Neural crest cell (in vitro differentiated cells): ENCODE data around the gene GLB1L. TPM values are rescaled to one million over a fixed set of nuclear protein-coding genes. Genes with fewer than 3 reads are reported as not detected.

Source experiments
- DNase-seq: peaks from one replicate; pipeline ENCODE4 v3.0.0; 2021; ENCODE audit warnings: low read depth, mixed read lengths, low spot score
- H3K27ac Mint-ChIP-seq: one replicate; pipeline ENCODE4 v1.8.0; 2021; ENCODE audit warnings: mild to moderate bottlenecking, mixed read lengths; ENCODE audit not compliant: unreplicated experiment
- H3K27me3 Mint-ChIP-seq: 2 replicates; pipeline ENCODE4 v1.8.0; 2021; ENCODE audit warnings: low read depth, mild to moderate bottlenecking, mixed read lengths
- H3K36me3 Mint-ChIP-seq: 2 replicates; pipeline ENCODE4 v1.8.0; 2021; ENCODE audit warnings: low read depth, mild to moderate bottlenecking, mixed read lengths
- H3K4me1 Mint-ChIP-seq: 2 replicates; pipeline ENCODE4 v1.8.0; 2021; ENCODE audit warnings: mixed read lengths
- H3K4me3 Mint-ChIP-seq: one replicate; pipeline ENCODE4 v1.8.0; 2021; ENCODE audit warnings: mild to moderate bottlenecking, mixed read lengths
- H3K9me3 Mint-ChIP-seq: 2 replicates; pipeline ENCODE4 v1.8.0; 2021; ENCODE audit warnings: mixed read lengths
- total RNA-seq: library from RNA; stranded (reverse); gene quantifications from 2 replicates; pipeline ENCODE4 v1.2.1, GENCODE V29; 2021
- TF ChIP-seq, protein P1 (sequence below): fragments of 200-600 bp; sonication (generic); conservative IDR thresholded peaks from 2 replicates; pipeline ENCODE4 v1.5.0; 2021; ENCODE audit warnings: antibody characterized with exemption, mild to moderate bottlenecking

GLB1L gene
- total RNA-seq, 1 donor from 2014 or later, result 11.2 TPM

DNA sequence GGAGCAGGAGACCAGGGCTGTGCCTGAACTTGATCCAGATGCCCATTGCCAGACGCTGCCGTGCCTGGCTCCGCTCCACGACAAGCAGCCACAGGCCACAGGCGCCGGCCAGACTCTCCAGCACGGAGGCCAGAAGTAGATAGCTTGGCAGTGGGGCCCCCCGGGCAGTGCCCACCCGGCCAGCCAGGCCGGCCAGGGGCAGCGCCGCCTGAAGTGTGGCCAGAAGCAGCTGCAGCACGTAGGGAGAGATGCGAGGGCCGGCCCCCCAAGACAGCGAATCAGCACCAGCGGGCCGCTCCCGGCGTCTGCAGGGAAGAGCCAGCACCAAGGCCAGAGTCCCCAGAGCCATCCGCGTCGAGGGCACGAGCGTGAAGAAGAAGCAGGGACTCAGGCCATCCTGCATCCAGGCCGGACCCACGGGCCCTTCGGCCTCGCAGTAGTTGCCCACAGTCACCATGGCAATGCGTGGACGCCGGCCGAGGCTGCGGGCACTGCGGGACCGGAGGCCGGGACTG is 27.0 kb downstream of the GLB1L start:
- Mint-ChIP-seq H3K9me3 (no peaks in the 10 kb centered on the region), H3K27ac (peak overlapping the region; percentile 97), H3K36me3 (peaks cover 2% of the 10 kb centered on the region), H3K4me3 (peak overlapping the region; percentile 97), H3K27me3 (no peaks in the 10 kb centered on the region), H3K4me1 (peaks cover 19% of the 10 kb centered on the region)
- no peak for DNase-seq
- TF ChIP-seq, protein P1, sequence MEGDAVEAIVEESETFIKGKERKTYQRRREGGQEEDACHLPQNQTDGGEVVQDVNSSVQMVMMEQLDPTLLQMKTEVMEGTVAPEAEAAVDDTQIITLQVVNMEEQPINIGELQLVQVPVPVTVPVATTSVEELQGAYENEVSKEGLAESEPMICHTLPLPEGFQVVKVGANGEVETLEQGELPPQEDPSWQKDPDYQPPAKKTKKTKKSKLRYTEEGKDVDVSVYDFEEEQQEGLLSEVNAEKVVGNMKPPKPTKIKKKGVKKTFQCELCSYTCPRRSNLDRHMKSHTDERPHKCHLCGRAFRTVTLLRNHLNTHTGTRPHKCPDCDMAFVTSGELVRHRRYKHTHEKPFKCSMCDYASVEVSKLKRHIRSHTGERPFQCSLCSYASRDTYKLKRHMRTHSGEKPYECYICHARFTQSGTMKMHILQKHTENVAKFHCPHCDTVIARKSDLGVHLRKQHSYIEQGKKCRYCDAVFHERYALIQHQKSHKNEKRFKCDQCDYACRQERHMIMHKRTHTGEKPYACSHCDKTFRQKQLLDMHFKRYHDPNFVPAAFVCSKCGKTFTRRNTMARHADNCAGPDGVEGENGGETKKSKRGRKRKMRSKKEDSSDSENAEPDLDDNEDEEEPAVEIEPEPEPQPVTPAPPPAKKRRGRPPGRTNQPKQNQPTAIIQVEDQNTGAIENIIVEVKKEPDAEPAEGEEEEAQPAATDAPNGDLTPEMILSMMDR, result no peak

DNA sequence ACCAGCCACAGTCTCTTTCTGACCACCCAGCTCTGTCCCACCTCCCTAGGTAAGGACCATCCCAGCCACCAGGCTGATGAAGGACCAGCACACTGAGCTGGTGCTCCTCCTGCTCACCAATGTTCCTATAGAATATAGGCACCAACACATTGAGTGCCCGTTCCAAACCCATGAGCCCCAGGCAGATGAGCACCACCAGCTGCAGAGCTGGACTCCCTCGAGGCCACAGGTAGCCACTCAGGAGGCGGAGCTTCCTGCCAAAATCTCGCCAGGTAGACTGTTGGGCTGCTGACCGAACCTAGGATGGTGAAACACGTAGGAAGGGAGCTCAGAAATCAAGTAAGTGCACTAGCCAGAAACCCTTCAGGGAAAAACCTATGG is 28.7 kb downstream of the GLB1L start:
- TF ChIP-seq, protein P1, result no peak
- no peak for DNase-seq
- Mint-ChIP-seq H3K4me1 (peaks cover 19% of the 10 kb centered on the region), H3K9me3 (no peaks in the 10 kb centered on the region), H3K4me3 (peak overlapping the region; percentile 56), H3K27ac (no peak overlapping the region), H3K36me3 (peaks cover 2% of the 10 kb centered on the region), H3K27me3 (no peaks in the 10 kb centered on the region)

DNA sequence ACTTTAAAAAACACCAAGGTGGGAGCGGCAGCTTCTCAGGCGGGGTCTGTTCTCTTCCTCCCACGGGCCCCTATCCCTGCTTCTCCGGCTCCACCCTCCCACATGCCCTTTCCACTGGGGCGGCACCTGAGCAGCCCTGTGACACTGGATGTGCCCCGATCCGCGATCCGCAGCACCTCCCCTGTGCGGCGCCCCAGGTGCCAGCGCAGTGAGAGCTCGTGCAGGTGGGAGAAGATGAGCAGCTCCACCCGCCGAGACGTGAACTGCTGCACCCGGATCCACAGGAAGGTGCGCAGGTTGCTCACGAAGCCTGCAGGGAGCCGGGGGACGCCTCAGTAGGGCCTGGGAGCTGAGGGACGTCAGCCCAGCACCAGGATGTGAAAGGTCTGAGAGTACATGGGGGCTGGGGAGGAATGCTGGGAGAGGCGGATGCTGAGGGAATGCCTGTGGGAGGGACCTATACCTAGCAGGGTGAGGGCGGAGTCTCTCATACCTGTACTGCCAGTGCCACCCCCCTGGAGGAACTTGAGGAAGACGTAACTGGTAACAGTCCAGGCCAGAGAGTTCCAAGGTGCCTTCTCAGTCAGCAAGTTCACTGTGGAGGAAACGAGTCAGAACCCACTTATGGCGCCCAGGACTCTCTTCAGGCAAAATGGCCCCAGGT is 29.2 kb downstream of the GLB1L start:
- Mint-ChIP-seq H3K27me3 (no peaks in the 10 kb centered on the region), H3K36me3 (peaks cover 2% of the 10 kb centered on the region), H3K27ac (peak overlapping the region; percentile 88), H3K4me1 (peaks cover 19% of the 10 kb centered on the region), H3K9me3 (no peaks in the 10 kb centered on the region), H3K4me3 (no peak overlapping the region)
- no peak for DNase-seq
- TF ChIP-seq, protein P1, result no peak

DNA sequence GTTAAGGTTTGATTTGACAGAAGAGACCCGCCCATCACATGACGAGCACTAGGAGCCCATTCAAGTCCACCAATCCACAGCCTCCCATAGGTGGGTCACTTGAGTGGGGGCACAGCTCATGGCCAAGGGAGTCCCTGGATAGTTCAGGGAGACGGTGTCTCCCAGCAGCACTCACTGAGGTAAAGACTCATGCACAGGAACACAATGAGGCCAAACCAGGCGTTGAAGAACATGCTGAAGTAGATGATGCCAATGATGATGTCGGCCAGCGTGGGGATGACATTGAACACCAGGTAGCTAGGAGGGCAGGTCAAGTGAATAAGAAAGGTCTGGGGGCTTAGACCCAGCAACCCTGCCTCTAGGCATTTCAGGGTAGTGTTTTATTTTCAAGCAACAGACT is 30.5 kb downstream of the GLB1L start:
- TF ChIP-seq, protein P1, result no peak
- peaks cover 19% of the 10 kb centered on the region for H3K4me1 Mint-ChIP-seq
- no peak overlapping the region for H3K4me3 Mint-ChIP-seq
- DNase-seq, result no peak
- H3K27me3 Mint-ChIP-seq, result no peaks in the 10 kb centered on the region
- H3K27ac Mint-ChIP-seq, result peak overlapping the region; percentile 43
- no peaks in the 10 kb centered on the region for H3K9me3 Mint-ChIP-seq
- H3K36me3 Mint-ChIP-seq, result peaks cover 2% of the 10 kb centered on the region

DNA sequence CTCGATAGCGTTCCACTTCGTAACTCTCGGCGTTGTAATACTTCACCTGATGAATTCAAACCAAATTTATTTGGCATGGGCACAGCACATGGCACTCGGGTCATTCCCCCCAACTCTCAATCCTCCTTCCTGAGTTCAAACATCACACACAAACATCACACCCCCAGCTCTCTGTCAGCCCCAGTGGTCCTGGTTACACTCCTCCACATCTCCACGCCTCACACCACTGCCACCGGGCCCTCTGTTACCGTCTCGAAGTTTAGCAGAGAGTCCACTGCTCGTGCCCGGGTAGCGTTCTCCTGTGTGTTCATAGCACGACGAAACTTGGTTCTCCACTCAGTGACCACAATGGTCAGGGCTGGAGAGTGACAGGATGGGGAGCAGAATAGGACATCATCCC is 31.1 kb downstream of the GLB1L start:
- Mint-ChIP-seq H3K27me3 (no peaks in the 10 kb centered on the region), H3K27ac (no peak overlapping the region), H3K36me3 (peaks cover 2% of the 10 kb centered on the region), H3K4me3 (peak overlapping the region; percentile 15), H3K4me1 (peaks cover 17% of the 10 kb centered on the region), H3K9me3 (no peaks in the 10 kb centered on the region)
- TF ChIP-seq, protein P1, result no peak
- no peak for DNase-seq
